HepG2 (cell line): ENCODE measurements around the gene USP35. TPM values are rescaled to one million over a fixed set of nuclear protein-coding genes. Genes with fewer than 3 reads are reported as not detected.

Experiments used
- AHR ChIP-seq: IDR thresholded peaks from 2 replicates; pipeline ENCODE4 v1.6.1; 2018; ENCODE audit warnings: missing genetic modification reagents, missing compliant biosample characterization
- CBX2 ChIP-seq, 2 experiments: fragments of 200-600 bp in 1 of 2; sonication (generic); formaldehyde crosslinking in 1 of 2; IDR thresholded peaks; 2 replicates each; pipeline versions ENCODE4 v1.7.0 to v1.8.1; 2018 to 2022; ENCODE audit warnings: low read depth in 2 of 2, low read length in 1 of 2, mild to moderate bottlenecking in 1 of 2, missing genetic modification reagents in 1 of 2
- HOXA7 ChIP-seq: sonication (generic); formaldehyde crosslinking; IDR thresholded peaks from 2 replicates; pipeline ENCODE4 v1.8.1; 2022; ENCODE audit warnings: mild to moderate bottlenecking, missing genetic modification reagents, moderate library complexity
- KDM5A ChIP-seq: fragments of 200-600 bp; sonication (generic); IDR thresholded peaks from 2 replicates; pipeline ENCODE4 v1.7.0; 2018; ENCODE audit warnings: antibody characterized with exemption, mild to moderate bottlenecking, low read length, borderline replicate concordance
- KLF15 ChIP-seq: sonication (generic); formaldehyde crosslinking; IDR thresholded peaks from 2 replicates; pipeline ENCODE4 v1.8.1; 2023; ENCODE audit warnings: borderline replicate concordance, mild to moderate bottlenecking, inconsistent platforms, missing genetic modification reagents, mixed read lengths
- NFE2 ChIP-seq: sonication (generic); formaldehyde crosslinking; IDR thresholded peaks from 2 replicates; pipeline ENCODE4 v1.4.0; 2020; ENCODE audit warnings: missing genetic modification reagents
- NR1H2 ChIP-seq: sonication (generic); formaldehyde crosslinking; IDR thresholded peaks from 2 replicates; pipeline ENCODE4 v1.8.1; 2022; ENCODE audit warnings: low read depth, missing genetic modification reagents, borderline replicate concordance
- PTBP1 ChIP-seq: fragments of 200-400 bp; formaldehyde crosslinking; IDR thresholded peaks from 2 replicates; pipeline ENCODE4 v1.6.1; 2018; ENCODE audit warnings: low read length, low read depth; ENCODE audit not compliant: poor library complexity, severe bottlenecking
- RBM39 ChIP-seq: fragments of 200-400 bp; formaldehyde crosslinking; IDR thresholded peaks from one replicate; pipeline ENCODE4 v1.6.1; 2018; ENCODE audit warnings: antibody characterized with exemption, mild to moderate bottlenecking, low read depth, low read length; ENCODE audit not compliant: poor library complexity, severe bottlenecking
- SMC3 ChIP-seq: IDR thresholded peaks from 2 replicates; pipeline ENCODE4 v1.6.1; 2011; ENCODE audit warnings: low read length, improper control_type of control experiment
- TGIF2 ChIP-seq: IDR thresholded peaks from 2 replicates; pipeline ENCODE4 v1.6.1; 2016; ENCODE audit warnings: control low read depth, missing compliant biosample characterization
- XBP1 ChIP-seq: sonication (generic); formaldehyde crosslinking; IDR thresholded peaks from 2 replicates; pipeline ENCODE4 v1.5.0; 2020; ENCODE audit warnings: missing genetic modification reagents
- ZNF180 ChIP-seq: sonication (generic); formaldehyde crosslinking; IDR thresholded peaks from 2 replicates; pipeline ENCODE4 v1.4.0; 2020; ENCODE audit warnings: low read depth, missing genetic modification reagents, borderline replicate concordance
- ZNF235 ChIP-seq: sonication (generic); formaldehyde crosslinking; IDR thresholded peaks from 2 replicates; pipeline ENCODE4 v1.8.1; 2023; ENCODE audit warnings: mild to moderate bottlenecking, missing genetic modification reagents, borderline replicate concordance
- ZNF556 ChIP-seq: sonication (generic); formaldehyde crosslinking; IDR thresholded peaks from 2 replicates; pipeline ENCODE4 v1.4.0; 2020; ENCODE audit warnings: mild to moderate bottlenecking, missing genetic modification reagents, borderline replicate concordance
- ZNF629 ChIP-seq: sonication (generic); formaldehyde crosslinking; conservative IDR thresholded peaks from 2 replicates; pipeline ENCODE4 v1.5.0; 2020; ENCODE audit warnings: missing genetic modification reagents
- ZNF678 ChIP-seq: sonication (generic); formaldehyde crosslinking; IDR thresholded peaks from 2 replicates; pipeline ENCODE4 v1.4.0; 2020; ENCODE audit warnings: mild to moderate bottlenecking, missing genetic modification reagents
- polyA plus RNA-seq, 8 experiments: library from polyadenylated mRNA; depleted of rRNA in 3 of 8; stranded (reverse) in 7 of 8; unstranded in 1 of 8; fragments of >200 nt; fragmentation: Illumina TruSeq in 4 of 8; extraction: Trizol in 4 of 8; gene quantifications; 2 replicates each; pipeline versions ENCODE4 v1.2.1 to v1.2.3, GENCODE V29; 2011 to 2016; ENCODE audit warnings: low read depth in 4 of 8, missing spikeins in 1 of 8, mixed read lengths in 1 of 8; ENCODE audit not compliant: insufficient read depth in 1 of 8
- total RNA-seq, 5 experiments: library from RNA; depleted of rRNA; stranded (reverse); fragments of >200 nt; fragmentation: Illumina TruSeq; extraction: Trizol; gene quantifications; 2 replicates each; pipeline ENCODE4 v1.2.3, GENCODE V29; 2016; ENCODE audit warnings: low read depth in 1 of 5
- TF ChIP-seq, protein P1 (sequence below): sonication (generic); formaldehyde crosslinking; IDR thresholded peaks from 2 replicates; pipeline ENCODE4 v1.8.1; 2023; ENCODE audit warnings: mild to moderate bottlenecking, moderate library complexity, missing genetic modification reagents
- TF ChIP-seq, protein P2 (sequence below): IDR thresholded peaks from 2 replicates; pipeline ENCODE4 v1.6.1; 2018; ENCODE audit warnings: missing genetic modification reagents, mild to moderate bottlenecking, missing compliant biosample characterization
- TF ChIP-seq, protein P3 (sequence below): sonication (generic); formaldehyde crosslinking; conservative IDR thresholded peaks from 2 replicates; pipeline ENCODE4 v1.8.0; 2022; ENCODE audit warnings: low read depth, missing genetic modification reagents
- TF ChIP-seq, protein P4 (sequence below): sonication (generic); formaldehyde crosslinking; IDR thresholded peaks from 2 replicates; pipeline ENCODE4 v1.4.0; 2020; ENCODE audit warnings: missing genetic modification reagents
- TF ChIP-seq, protein P5 (sequence below): sonication (generic); formaldehyde crosslinking; IDR thresholded peaks from 2 replicates; pipeline ENCODE4 v1.8.0; 2022; ENCODE audit warnings: mild to moderate bottlenecking, missing genetic modification reagents; ENCODE audit not compliant: insufficient replicate concordance

Gene USP35
- total and polyA plus RNA-seq, 2 of the 13 experiments (the other 11 are each of a cell fraction or from before 2014, with no cell fraction given): 4.6 to 7.7 TPM

DNA sequence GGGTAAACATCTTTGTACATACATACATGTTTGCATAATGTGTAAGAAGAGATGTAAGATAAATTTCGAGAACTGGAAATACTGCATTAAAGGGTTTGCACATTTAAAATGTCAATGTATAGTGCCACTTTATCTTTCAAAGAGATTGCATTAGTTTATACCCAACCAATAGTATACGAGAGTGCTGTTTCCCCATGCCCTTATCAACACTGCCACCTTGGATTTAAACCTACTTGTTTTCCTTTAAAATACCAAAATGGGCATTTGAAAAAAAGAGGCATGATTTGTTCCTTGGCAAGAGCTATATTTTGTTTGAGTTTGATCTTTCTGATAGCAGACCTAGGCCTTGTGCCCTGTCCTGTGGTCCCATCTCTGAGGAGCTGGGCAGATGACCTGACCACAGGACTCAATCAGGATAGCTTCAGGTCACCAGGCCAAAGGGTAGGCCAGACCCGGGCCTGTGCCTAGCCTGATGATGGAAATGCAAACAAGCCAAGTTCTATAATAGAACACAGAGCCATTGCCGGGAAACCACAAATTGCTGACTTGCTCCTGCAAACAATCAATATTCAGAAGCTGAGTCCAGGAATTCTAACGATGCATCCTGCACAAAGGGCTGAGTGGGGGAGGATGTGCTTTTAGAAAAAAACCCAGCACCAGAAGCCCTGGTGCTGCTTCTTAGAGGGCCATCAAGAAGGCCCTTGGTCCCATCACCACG, 32.4 kb upstream of the USP35 start (continued):
- TF ChIP-seq, protein P1, sequence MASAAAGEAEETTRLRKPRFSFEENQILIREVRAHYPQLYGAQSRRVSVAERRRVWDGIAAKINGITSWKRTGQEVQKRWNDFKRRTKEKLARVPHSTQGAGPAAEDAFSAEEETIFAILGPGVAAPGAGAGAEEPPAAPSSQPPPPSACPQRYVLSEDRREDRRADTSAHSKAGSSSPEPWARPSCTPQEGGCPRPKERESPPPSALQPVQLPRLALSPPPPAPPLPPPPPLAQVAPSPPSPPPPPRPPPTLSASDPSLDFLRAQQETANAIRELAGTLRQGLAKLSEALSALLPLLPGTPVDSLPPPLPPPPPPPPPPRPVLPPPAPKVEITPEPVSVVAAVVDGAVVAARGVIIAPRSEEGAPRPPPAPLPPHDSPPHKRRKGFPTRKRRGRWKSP: peak; percentile 81; the same call in 1 of the 2 replicates
- TF ChIP-seq, protein P2, sequence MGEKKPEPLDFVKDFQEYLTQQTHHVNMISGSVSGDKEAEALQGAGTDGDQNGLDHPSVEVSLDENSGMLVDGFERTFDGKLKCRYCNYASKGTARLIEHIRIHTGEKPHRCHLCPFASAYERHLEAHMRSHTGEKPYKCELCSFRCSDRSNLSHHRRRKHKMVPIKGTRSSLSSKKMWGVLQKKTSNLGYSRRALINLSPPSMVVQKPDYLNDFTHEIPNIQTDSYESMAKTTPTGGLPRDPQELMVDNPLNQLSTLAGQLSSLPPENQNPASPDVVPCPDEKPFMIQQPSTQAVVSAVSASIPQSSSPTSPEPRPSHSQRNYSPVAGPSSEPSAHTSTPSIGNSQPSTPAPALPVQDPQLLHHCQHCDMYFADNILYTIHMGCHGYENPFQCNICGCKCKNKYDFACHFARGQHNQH: peak; percentile 98
- no peak for TF ChIP-seq ZNF629 (CRISPR knock-in tag)
- TF ChIP-seq NFE2: no peak
- no peak for TF ChIP-seq ZNF235
- no peak for TF ChIP-seq KLF15
- no peak for TF ChIP-seq AHR
- TF ChIP-seq NR1H2 (CRISPR knock-in tag): no peak
- TF ChIP-seq, protein P3, sequence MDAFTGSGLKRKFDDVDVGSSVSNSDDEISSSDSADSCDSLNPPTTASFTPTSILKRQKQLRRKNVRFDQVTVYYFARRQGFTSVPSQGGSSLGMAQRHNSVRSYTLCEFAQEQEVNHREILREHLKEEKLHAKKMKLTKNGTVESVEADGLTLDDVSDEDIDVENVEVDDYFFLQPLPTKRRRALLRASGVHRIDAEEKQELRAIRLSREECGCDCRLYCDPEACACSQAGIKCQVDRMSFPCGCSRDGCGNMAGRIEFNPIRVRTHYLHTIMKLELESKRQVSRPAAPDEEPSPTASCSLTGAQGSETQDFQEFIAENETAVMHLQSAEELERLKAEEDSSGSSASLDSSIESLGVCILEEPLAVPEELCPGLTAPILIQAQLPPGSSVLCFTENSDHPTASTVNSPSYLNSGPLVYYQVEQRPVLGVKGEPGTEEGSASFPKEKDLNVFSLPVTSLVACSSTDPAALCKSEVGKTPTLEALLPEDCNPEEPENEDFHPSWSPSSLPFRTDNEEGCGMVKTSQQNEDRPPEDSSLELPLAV (CRISPR knock-in tag): no peak
- TF ChIP-seq, protein P4, sequence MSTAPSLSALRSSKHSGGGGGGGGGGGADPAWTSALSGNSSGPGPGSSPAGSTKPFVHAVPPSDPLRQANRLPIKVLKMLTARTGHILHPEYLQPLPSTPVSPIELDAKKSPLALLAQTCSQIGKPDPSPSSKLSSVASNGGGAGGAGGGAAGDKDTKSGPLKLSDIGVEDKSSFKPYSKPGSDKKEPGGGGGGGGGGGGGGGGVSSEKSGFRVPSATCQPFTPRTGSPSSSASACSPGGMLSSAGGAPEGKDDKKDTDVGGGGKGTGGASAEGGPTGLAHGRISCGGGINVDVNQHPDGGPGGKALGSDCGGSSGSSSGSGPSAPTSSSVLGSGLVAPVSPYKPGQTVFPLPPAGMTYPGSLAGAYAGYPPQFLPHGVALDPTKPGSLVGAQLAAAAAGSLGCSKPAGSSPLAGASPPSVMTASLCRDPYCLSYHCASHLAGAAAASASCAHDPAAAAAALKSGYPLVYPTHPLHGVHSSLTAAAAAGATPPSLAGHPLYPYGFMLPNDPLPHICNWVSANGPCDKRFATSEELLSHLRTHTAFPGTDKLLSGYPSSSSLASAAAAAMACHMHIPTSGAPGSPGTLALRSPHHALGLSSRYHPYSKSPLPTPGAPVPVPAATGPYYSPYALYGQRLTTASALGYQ (CRISPR knock-in tag): peak; percentile 64; the same call in 1 of the 2 replicates
- no peak for TF ChIP-seq ZNF678 (CRISPR knock-in tag)
- TF ChIP-seq PTBP1: no peak
- TF ChIP-seq ZNF556 (CRISPR knock-in tag): no peak; the same call in 1 of the 2 replicates
- peak; percentile 29; the same call in 1 of the 2 replicates for TF ChIP-seq KDM5A
- TF ChIP-seq ZNF180 (CRISPR knock-in tag): no peak
- no peak for TF ChIP-seq HOXA7 (CRISPR knock-in tag)
- no peak for TF ChIP-seq XBP1 (CRISPR knock-in tag)
- no peak for TF ChIP-seq RBM39
- no peak for TF ChIP-seq CBX2 (IDR thresholded peaks at IDR 0.05; ENCODE audit: low read depth, low read length)
- TF ChIP-seq CBX2 (CRISPR knock-in tag; IDR thresholded peaks at IDR 0.05; ENCODE audit: low read depth): no peak
- TF ChIP-seq, protein P5, sequence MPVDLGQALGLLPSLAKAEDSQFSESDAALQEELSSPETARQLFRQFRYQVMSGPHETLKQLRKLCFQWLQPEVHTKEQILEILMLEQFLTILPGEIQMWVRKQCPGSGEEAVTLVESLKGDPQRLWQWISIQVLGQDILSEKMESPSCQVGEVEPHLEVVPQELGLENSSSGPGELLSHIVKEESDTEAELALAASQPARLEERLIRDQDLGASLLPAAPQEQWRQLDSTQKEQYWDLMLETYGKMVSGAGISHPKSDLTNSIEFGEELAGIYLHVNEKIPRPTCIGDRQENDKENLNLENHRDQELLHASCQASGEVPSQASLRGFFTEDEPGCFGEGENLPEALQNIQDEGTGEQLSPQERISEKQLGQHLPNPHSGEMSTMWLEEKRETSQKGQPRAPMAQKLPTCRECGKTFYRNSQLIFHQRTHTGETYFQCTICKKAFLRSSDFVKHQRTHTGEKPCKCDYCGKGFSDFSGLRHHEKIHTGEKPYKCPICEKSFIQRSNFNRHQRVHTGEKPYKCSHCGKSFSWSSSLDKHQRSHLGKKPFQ (CRISPR knock-in tag): no peak
- no peak for TF ChIP-seq TGIF2 (CRISPR knock-in tag)
- 0 out of 2 replicates have a peak, but pooled peaks have one; percentile 23 for TF ChIP-seq SMC3
